ENCODE measurements around the gene CUL4A.

GRCh38 chr13:113190181-113190580, 19.2 kb upstream of the CUL4A start:
- TF ChIP-seq RAD21 (IDR thresholded peaks at IDR 0.05; ENCODE audit: low read length): no peak
- no peak for TF ChIP-seq CTCF (IDR thresholded peaks at IDR 0.05)
- TF ChIP-seq MEF2A (IDR thresholded peaks at IDR 0.05; ENCODE audit: borderline replicate concordance, low read depth): no peak
